Astrocyte (in vitro differentiated cells and primary cell): Measurements from ENCODE around the gene NEDD9.

Source experiments
- CTCF ChIP-seq: IDR thresholded peaks from 2 replicates; pipeline ENCODE4 v1.5.1; 2011; ENCODE audit warnings: low read depth, mild to moderate bottlenecking, inconsistent platforms, low read length, moderate library complexity; ENCODE audit not compliant: insufficient read depth
- EZH2 ChIP-seq: IDR thresholded peaks from 2 replicates; pipeline ENCODE4 v1.6.1; 2012; ENCODE audit warnings: mild to moderate bottlenecking, low read length, inconsistent platforms; ENCODE audit not compliant: insufficient read depth

GRCh38 chr6:11197850-11198249 lies 34.6 kb downstream of the NEDD9 start:
- TF ChIP-seq EZH2 (no peak), CTCF (no peak)
